ENCODE results near the gene TEAD4. TPM values are rescaled to one million over a fixed set of nuclear protein-coding genes. Genes with fewer than 3 reads are reported as not detected.

TEAD4 gene
- total RNA-seq, 1 experiment from 2014 or later = 127 TPM

GRCh38 chr12:2977776-2978175 lies 18.6 kb downstream of the TEAD4 start:
- H3K56ac ChIP-seq (ENCODE audit: insufficient read length, low read depth, low read length) = no peak overlapping the region
- no peak overlapping the region for H3K4ac ChIP-seq (ENCODE audit: low read depth, low read length)
- H2BK12ac ChIP-seq (ENCODE audit: insufficient read length, low read depth, low read length) = no peak overlapping the region
- no CpG with 5 or more reads among the region's 5 CpGs for WGBS (ENCODE audit: extremely low coverage, insufficient read length, low lambda C conversion rate)
- H2AK5ac ChIP-seq (ENCODE audit: insufficient read length, low read length) = no peak overlapping the region
- H3K27ac Mint-ChIP-seq = peak overlapping the region; percentile 56 to 87 (median 76); a peak in 5 of 7 replicates
- peaks cover 11% of the 10 kb centered on the region; the same call in 1 of the 2 replicates for H3K4me1 ChIP-seq (ENCODE audit: insufficient read depth, low read length)
- no peak overlapping the region for H2BK20ac ChIP-seq (ENCODE audit: low read depth, low read length, poor library complexity, severe bottlenecking)
- H3K4me2 ChIP-seq (ENCODE audit: insufficient read depth, insufficient read length, low read length) = no peak overlapping the region
- H3K23me2 ChIP-seq (ENCODE audit: insufficient read length, low read depth, low read length, poor library complexity, severe bottlenecking) = no peaks in the 10 kb centered on the region
- no peaks in the 10 kb centered on the region for H3K9me3 Mint-ChIP-seq
- H3K27me3 Mint-ChIP-seq (ENCODE audit: low read depth) = no peaks in the 10 kb centered on the region
- peaks cover 6% of the 10 kb centered on the region for H3K79me1 ChIP-seq (ENCODE audit: insufficient read depth, low read depth, low read length, poor library complexity, severe bottlenecking)
- H3K79me2 ChIP-seq (ENCODE audit: insufficient read depth, low read length) = peaks cover 23% of the 10 kb centered on the region; the same call in 1 of the 2 replicates
- no peak overlapping the region for H4K91ac ChIP-seq (ENCODE audit: insufficient read length, low read depth, low read length)
- no peak overlapping the region for H3K27ac ChIP-seq (ENCODE audit: insufficient read length, low read depth, low read length)
- no peak overlapping the region for H3K23ac ChIP-seq (ENCODE audit: insufficient read length, low read depth, low read length)
- no peak overlapping the region for H4K5ac ChIP-seq (ENCODE audit: insufficient read length, low read depth, low read length)
- H2BK5ac ChIP-seq (ENCODE audit: insufficient read length, low read length) = no peak overlapping the region
- H3K14ac ChIP-seq (ENCODE audit: insufficient read depth, low read length) = no peak overlapping the region
- DNase-seq = no peak
- H2BK15ac ChIP-seq (ENCODE audit: low read depth, low read length) = no peak overlapping the region
- no peaks in the 10 kb centered on the region for H4K20me1 ChIP-seq (ENCODE audit: control insufficient read depth, insufficient read depth, insufficient read length)
- no peak overlapping the region for H3K9ac ChIP-seq (ENCODE audit: extremely low read depth, insufficient read length, low read length)
- peaks cover 37% of the 10 kb centered on the region in 2 experiments for H3K4me1 Mint-ChIP-seq
- H3K9me3 ChIP-seq (ENCODE audit: control insufficient read depth, low read depth, low read length) = no peaks in the 10 kb centered on the region
- no peak overlapping the region for H3T11ph ChIP-seq (ENCODE audit: low read length)
- H3K27me3 ChIP-seq (ENCODE audit: insufficient read depth, low read length) = no peaks in the 10 kb centered on the region
- no peak for TF ChIP-seq CTCF (conservative IDR thresholded peaks at IDR 0.05)
- no peak overlapping the region for H2AFZ ChIP-seq (ENCODE audit: low read length)
- peaks cover 7 to 54% (median 24%) of the 10 kb centered on the region in 3 experiments; a peak in 6 of 7 replicates for H3K36me3 Mint-ChIP-seq (ENCODE audit: insufficient read depth in 1 of 3, low read depth in 3 of 3)
- no peak overlapping the region for H3K4me3 Mint-ChIP-seq
- no peak overlapping the region for H4K8ac ChIP-seq (replicated peaks; ENCODE audit: insufficient read length, low read depth, low read length)
- H2BK120ac ChIP-seq (ENCODE audit: low read depth, low read length, poor library complexity, severe bottlenecking) = no peak overlapping the region
- H3K18ac ChIP-seq (ENCODE audit: insufficient read length, low read depth, low read length) = no peak overlapping the region
